Measurements from ENCODE around the gene DRD1. TPM values are rescaled to one million over a fixed set of nuclear protein-coding genes. Genes with fewer than 3 reads are reported as not detected.

DRD1 gene
- polyA plus RNA-seq, 1 of the 3 experiments (the other 2 are of a cell fraction) = not detected

DNA sequence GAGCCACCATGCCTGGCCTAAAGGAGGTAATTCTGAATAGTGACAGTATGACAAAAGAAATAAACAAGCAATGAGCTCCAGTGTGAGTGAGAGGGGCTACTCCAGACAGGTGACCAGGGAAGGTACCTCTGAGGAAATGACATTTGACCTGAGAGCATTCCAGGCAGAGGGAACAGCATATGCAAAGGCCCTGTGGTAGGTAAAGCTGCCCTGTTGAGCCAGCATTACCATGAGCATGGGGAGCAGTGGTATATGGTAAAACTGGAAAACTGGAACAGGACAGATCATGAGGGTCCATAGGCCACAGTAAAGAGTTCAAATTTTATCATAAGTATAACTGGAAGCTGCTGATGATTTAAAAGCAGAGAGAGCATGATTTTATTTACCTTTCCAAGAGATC is 28.4 kb upstream of the DRD1 start (continued):
- TF ChIP-seq TAF1 (IDR thresholded peaks at IDR 0.05; ENCODE audit: borderline replicate concordance, low read depth, low read length) (no peak), ELF1 (IDR thresholded peaks at IDR 0.05) (no peak), POLR2AphosphoS5 (IDR thresholded peaks at IDR 0.05; ENCODE audit: low read depth, low read length) (no peak), JUND (IDR thresholded peaks at IDR 0.05) (no peak), RAD21 (IDR thresholded peaks at IDR 0.05; ENCODE audit: low read length) (no peak), GABPA (IDR thresholded peaks at IDR 0.05; ENCODE audit: low read depth) (no peak), NRF1 (IDR thresholded peaks at IDR 0.05; ENCODE audit: low read depth, low read length) (no peak)
- TF ChIP-seq, protein P1, sequence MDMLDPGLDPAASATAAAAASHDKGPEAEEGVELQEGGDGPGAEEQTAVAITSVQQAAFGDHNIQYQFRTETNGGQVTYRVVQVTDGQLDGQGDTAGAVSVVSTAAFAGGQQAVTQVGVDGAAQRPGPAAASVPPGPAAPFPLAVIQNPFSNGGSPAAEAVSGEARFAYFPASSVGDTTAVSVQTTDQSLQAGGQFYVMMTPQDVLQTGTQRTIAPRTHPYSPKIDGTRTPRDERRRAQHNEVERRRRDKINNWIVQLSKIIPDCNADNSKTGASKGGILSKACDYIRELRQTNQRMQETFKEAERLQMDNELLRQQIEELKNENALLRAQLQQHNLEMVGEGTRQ (IDR thresholded peaks at IDR 0.05; ENCODE audit: borderline replicate concordance, low read depth, low read length) = no peak

DNA sequence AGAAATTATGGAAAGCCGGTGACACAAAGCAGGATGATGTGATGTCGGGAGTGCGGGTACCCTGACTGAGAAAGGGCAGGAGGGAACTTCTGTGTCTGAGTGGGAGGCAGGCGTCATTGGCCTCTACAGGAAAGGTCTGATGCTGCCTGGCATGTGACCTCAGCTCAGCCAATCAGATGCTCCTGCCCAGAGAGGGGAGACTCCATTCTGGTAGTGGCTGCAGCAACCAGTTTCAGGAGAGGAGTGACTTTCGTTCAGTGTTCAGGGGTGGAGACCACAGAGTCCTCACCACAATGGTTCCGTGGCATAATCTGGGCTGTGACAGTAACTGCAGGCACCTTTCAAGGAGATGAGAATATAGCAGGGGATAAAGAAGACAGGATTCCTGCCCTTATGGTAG is 27.6 kb upstream of the DRD1 start:
- TF ChIP-seq, protein P2, sequence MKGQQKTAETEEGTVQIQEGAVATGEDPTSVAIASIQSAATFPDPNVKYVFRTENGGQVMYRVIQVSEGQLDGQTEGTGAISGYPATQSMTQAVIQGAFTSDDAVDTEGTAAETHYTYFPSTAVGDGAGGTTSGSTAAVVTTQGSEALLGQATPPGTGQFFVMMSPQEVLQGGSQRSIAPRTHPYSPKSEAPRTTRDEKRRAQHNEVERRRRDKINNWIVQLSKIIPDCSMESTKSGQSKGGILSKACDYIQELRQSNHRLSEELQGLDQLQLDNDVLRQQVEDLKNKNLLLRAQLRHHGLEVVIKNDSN (IDR thresholded peaks at IDR 0.05; ENCODE audit: borderline replicate concordance, low read depth) = peak; percentile 44; the same call in 1 of the 2 replicates
- TF ChIP-seq, protein P3, sequence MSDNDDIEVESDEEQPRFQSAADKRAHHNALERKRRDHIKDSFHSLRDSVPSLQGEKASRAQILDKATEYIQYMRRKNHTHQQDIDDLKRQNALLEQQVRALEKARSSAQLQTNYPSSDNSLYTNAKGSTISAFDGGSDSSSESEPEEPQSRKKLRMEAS (IDR thresholded peaks at IDR 0.05; ENCODE audit: low read depth) = no peak
- no peak overlapping the region for H3K27ac ChIP-seq (ENCODE audit: low read depth in 2 of 2, low read length in 1 of 2)
- no peak overlapping the region for H3K4me3 ChIP-seq (ENCODE audit: low read depth in 2 of 2, low read length in 1 of 2)
- H4K20me1 ChIP-seq (ENCODE audit: insufficient read depth) = no peaks in the 10 kb centered on the region
- DNase-seq = no peak
- ChIA-PET CTCF (interaction anchor here (0.9 to 1.2 kb wide), 2 partner anchors 258 to 561 kb away, joined by 3 to 4 read pairs; no protein-coding TSS in a partner anchor), POLR2A (no interaction called here)
- no peaks in the 10 kb centered on the region for H3K9me2 ChIP-seq
- no peak overlapping the region for H2AFZ ChIP-seq (ENCODE audit: low read depth)
- no peaks in the 10 kb centered on the region for H3K79me2 ChIP-seq (ENCODE audit: insufficient read depth)
- H3K9me3 ChIP-seq = no peaks in the 10 kb centered on the region
- WGBS (ENCODE audit: low lambda C conversion rate) = 47% methylated on average over 6 of the region's 6 CpGs
- H3K4me1 ChIP-seq (ENCODE audit: control insufficient read depth in 1 of 2, insufficient read depth in 2 of 2, low read depth in 1 of 2, low read length in 1 of 2) = no peaks in the 10 kb centered on the region
- no peaks in the 10 kb centered on the region for H3K36me3 ChIP-seq (replicated peaks in 1 of 2; ENCODE audit: control insufficient read depth in 1 of 2, insufficient read depth in 2 of 2, low read length in 1 of 2)
- no peak overlapping the region for H3K4me2 ChIP-seq
- no peaks in the 10 kb centered on the region; the same call in 1 of the 2 replicates for H3K27me3 ChIP-seq (ENCODE audit: insufficient read depth)
- no peaks in the 10 kb centered on the region for H3F3A ChIP-seq (replicated peaks; ENCODE audit: insufficient read depth)
- no peak overlapping the region for H3K9ac ChIP-seq

DNA sequence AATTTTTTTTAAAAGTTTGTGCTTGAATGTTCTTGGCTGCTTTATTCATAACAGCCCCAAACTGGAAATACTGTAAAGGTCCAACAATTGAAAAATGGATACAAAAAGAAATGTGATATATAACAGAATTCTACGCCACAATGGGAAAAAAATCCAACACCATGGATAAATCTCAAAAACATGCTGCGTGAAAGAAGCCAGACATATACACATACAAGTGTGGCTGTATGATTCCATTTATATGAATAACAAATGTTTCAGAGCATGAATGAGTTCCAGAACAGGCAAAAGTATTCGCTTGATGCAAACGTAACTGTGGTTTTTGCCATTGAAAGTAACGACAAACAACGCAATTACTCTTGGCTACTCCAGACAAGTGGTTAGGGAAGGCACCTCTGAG is 27.2 kb upstream of the DRD1 start:
- Histone ChIP-seq H3K9ac (no peak overlapping the region), H3K4me1 (ENCODE audit: control insufficient read depth in 1 of 2, insufficient read depth in 2 of 2, low read depth in 1 of 2, low read length in 1 of 2) (no peaks in the 10 kb centered on the region), H3K4me2 (no peak overlapping the region), H3F3A (replicated peaks; ENCODE audit: insufficient read depth) (no peaks in the 10 kb centered on the region), H3K9me2 (no peaks in the 10 kb centered on the region), H3K36me3 (replicated peaks in 1 of 2; ENCODE audit: control insufficient read depth in 1 of 2, insufficient read depth in 2 of 2, low read length in 1 of 2) (no peaks in the 10 kb centered on the region), H3K27ac (ENCODE audit: low read depth in 2 of 2, low read length in 1 of 2) (no peak overlapping the region), H3K4me3 (ENCODE audit: low read depth in 2 of 2, low read length in 1 of 2) (no peak overlapping the region), H2AFZ (ENCODE audit: low read depth) (no peak overlapping the region), H3K9me3 (no peaks in the 10 kb centered on the region), H4K20me1 (ENCODE audit: insufficient read depth) (no peaks in the 10 kb centered on the region), H3K79me2 (ENCODE audit: insufficient read depth) (no peaks in the 10 kb centered on the region), H3K27me3 (ENCODE audit: insufficient read depth) (no peaks in the 10 kb centered on the region; the same call in 1 of the 2 replicates)
- no peak for TF ChIP-seq TEAD4 (IDR thresholded peaks at IDR 0.05; ENCODE audit: borderline replicate concordance, insufficient read depth)
- TF ChIP-seq RCOR1 (IDR thresholded peaks at IDR 0.05; ENCODE audit: low read length) = no peak
- TF ChIP-seq, protein P2 (IDR thresholded peaks at IDR 0.05; ENCODE audit: borderline replicate concordance, low read depth) = no peak
- TF ChIP-seq YY1 (IDR thresholded peaks at IDR 0.05; ENCODE audit: low read depth) = no peak
- TF ChIP-seq, protein P3 (IDR thresholded peaks at IDR 0.05; ENCODE audit: low read depth) = no peak
- TF ChIP-seq EP300 (IDR thresholded peaks at IDR 0.05; ENCODE audit: borderline replicate concordance in 1 of 2, low read depth in 1 of 2, low read length in 1 of 2) = no peak
- TF ChIP-seq, protein P4, sequence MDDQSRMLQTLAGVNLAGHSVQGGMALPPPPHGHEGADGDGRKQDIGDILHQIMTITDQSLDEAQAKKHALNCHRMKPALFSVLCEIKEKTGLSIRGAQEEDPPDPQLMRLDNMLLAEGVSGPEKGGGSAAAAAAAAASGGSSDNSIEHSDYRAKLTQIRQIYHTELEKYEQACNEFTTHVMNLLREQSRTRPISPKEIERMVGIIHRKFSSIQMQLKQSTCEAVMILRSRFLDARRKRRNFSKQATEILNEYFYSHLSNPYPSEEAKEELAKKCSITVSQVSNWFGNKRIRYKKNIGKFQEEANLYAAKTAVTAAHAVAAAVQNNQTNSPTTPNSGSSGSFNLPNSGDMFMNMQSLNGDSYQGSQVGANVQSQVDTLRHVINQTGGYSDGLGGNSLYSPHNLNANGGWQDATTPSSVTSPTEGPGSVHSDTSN (IDR thresholded peaks at IDR 0.05) = no peak
- no peak for TF ChIP-seq NRF1 (IDR thresholded peaks at IDR 0.05; ENCODE audit: low read depth, low read length)
- no peak for TF ChIP-seq TCF12 (IDR thresholded peaks at IDR 0.05)
- 83% methylated on average over 6 of the region's 6 CpGs for WGBS (ENCODE audit: low lambda C conversion rate)
- CTCF ChIA-PET = interaction anchor here (0.9 kb wide), 1 partner anchor 259 kb away, joined by 3 read pairs; no protein-coding TSS in a partner anchor
- DNase-seq = no peak
- POLR2A ChIA-PET = no interaction called here

Data from SK-N-SH (cell line).